WTC11 (cell line): Measurements from ENCODE around the gene PACSIN1. TPM values are rescaled to one million over a fixed set of nuclear protein-coding genes. Genes with fewer than 3 reads are reported as not detected.

Experiments
- ATAC-seq: fragments of 200-7000 bp; cut with Tn5 transposase; 2 replicates; pipeline ENCODE4 v1.10.0; 2021; ENCODE audit warnings: mild to moderate bottlenecking, moderate library complexity
- CTCF ChIA-PET: fragments of 300-600 bp; sonication (Branson Sonifier 250); formaldehyde crosslinking; loops from one replicate; lab custom pipeline; 2021; ENCODE audit warnings: antibody characterized with exemption; lab: Charles Lee
- POLR2A ChIA-PET: fragments of 350-600 bp; sonication (Branson Sonifier 250); formaldehyde crosslinking; loops from one replicate; lab custom pipeline; 2021; ENCODE audit warnings: antibody characterized with exemption; lab: Charles Lee
- DNase-seq: peaks from one replicate; pipeline ENCODE4 v3.0.0; 2021; ENCODE audit warnings: low spot score
- H3K27ac Mint-ChIP-seq: 2 replicates; pipeline ENCODE4 v1.8.0; 2021; ENCODE audit warnings: mixed read lengths
- H3K27me3 Mint-ChIP-seq: 2 replicates; pipeline ENCODE4 v1.8.0; 2021; ENCODE audit warnings: low read depth, mild to moderate bottlenecking, moderate library complexity, mixed read lengths
- H3K36me3 Mint-ChIP-seq: 2 replicates; pipeline ENCODE4 v1.8.0; 2021; ENCODE audit warnings: mixed read lengths
- H3K4me1 Mint-ChIP-seq: 2 replicates; pipeline ENCODE4 v1.8.0; 2022; ENCODE audit warnings: mixed read lengths
- H3K4me3 Mint-ChIP-seq: 2 replicates; pipeline ENCODE4 v1.8.0; 2021; ENCODE audit warnings: mild to moderate bottlenecking, moderate library complexity, mixed read lengths
- H3K9me3 Mint-ChIP-seq: 2 replicates; pipeline ENCODE4 v1.8.0; 2021; ENCODE audit warnings: mixed read lengths
- AFF4 ChIP-seq: sonication (generic); formaldehyde crosslinking; IDR thresholded peaks from 2 replicates; pipeline ENCODE4 v1.8.1; 2023; ENCODE audit warnings: mild to moderate bottlenecking, missing genetic modification reagents, borderline replicate concordance
- ATF6 ChIP-seq: sonication (generic); formaldehyde crosslinking; IDR thresholded peaks from 2 replicates; pipeline ENCODE4 v1.8.1; 2023; ENCODE audit warnings: mild to moderate bottlenecking, missing genetic modification reagents
- CTCF ChIP-seq: fragments of 200-600 bp; IDR thresholded peaks from 2 replicates; pipeline ENCODE4 v1.8.0; 2022; ENCODE audit warnings: antibody characterized with exemption
- E2F4 ChIP-seq: sonication (generic); formaldehyde crosslinking; IDR thresholded peaks from 2 replicates; pipeline ENCODE4 v1.8.1; 2022; ENCODE audit warnings: low read depth, mild to moderate bottlenecking, moderate library complexity, missing genetic modification reagents, borderline replicate concordance
- FOXP1 ChIP-seq: sonication (generic); formaldehyde crosslinking; IDR thresholded peaks from 2 replicates; pipeline ENCODE4 v1.8.0; 2022; ENCODE audit warnings: missing genetic modification reagents, mild to moderate bottlenecking, moderate library complexity, borderline replicate concordance
- KAT7 ChIP-seq: sonication (generic); formaldehyde crosslinking; IDR thresholded peaks from 2 replicates; pipeline ENCODE4 v1.8.1; 2023; ENCODE audit warnings: missing genetic modification reagents, mild to moderate bottlenecking, borderline replicate concordance
- MLX ChIP-seq: sonication (generic); formaldehyde crosslinking; IDR thresholded peaks from 2 replicates; pipeline ENCODE4 v1.8.1; 2023; ENCODE audit warnings: mild to moderate bottlenecking, missing genetic modification reagents, moderate library complexity
- NR2C2 ChIP-seq: sonication (generic); formaldehyde crosslinking; IDR thresholded peaks from 2 replicates; pipeline ENCODE4 v1.8.0; 2022; ENCODE audit warnings: mild to moderate bottlenecking, missing genetic modification reagents
- PRRX2 ChIP-seq: fragments of 250-450 bp; sonication (Bioruptor Pico); IDR thresholded peaks from 2 replicates; pipeline ENCODE4 v1.8.0; 2021; ENCODE audit warnings: mild to moderate bottlenecking
- SOX15 ChIP-seq: fragments of 250-450 bp; sonication (Bioruptor Pico); IDR thresholded peaks from 2 replicates; pipeline ENCODE4 v1.9.0; 2021; ENCODE audit warnings: mild to moderate bottlenecking
- SP1 ChIP-seq: sonication (generic); formaldehyde crosslinking; conservative IDR thresholded peaks from 2 replicates; pipeline ENCODE4 v1.8.1; 2022; ENCODE audit warnings: missing genetic modification reagents
- TP53 ChIP-seq: sonication (generic); formaldehyde crosslinking; IDR thresholded peaks from 2 replicates; pipeline ENCODE4 v1.8.1; 2023; ENCODE audit warnings: mild to moderate bottlenecking, missing genetic modification reagents
- ZMAT4 ChIP-seq: fragments of 250-450 bp; sonication (Bioruptor Pico); IDR thresholded peaks from 2 replicates; pipeline ENCODE4 v1.9.0; 2021; ENCODE audit warnings: mild to moderate bottlenecking
- ZNF138 ChIP-seq: sonication (generic); formaldehyde crosslinking; conservative IDR thresholded peaks from 2 replicates; pipeline ENCODE4 v1.8.1; 2022; ENCODE audit warnings: mild to moderate bottlenecking, moderate library complexity, missing genetic modification reagents
- ZNF263 ChIP-seq: sonication (generic); formaldehyde crosslinking; IDR thresholded peaks from 2 replicates; pipeline ENCODE4 v1.8.1; 2022; ENCODE audit warnings: low read depth, mild to moderate bottlenecking, moderate library complexity, missing genetic modification reagents
- ZNF396 ChIP-seq: fragments of 250-450 bp; sonication (Bioruptor Pico); IDR thresholded peaks from 2 replicates; pipeline ENCODE4 v1.8.0; 2021; ENCODE audit warnings: mild to moderate bottlenecking, moderate library complexity, borderline replicate concordance
- ZNF512 ChIP-seq: sonication (generic); formaldehyde crosslinking; IDR thresholded peaks from 2 replicates; pipeline ENCODE4 v1.8.1; 2022; ENCODE audit warnings: missing genetic modification reagents, borderline replicate concordance
- ZNF532 ChIP-seq: fragments of 250-450 bp; sonication (Bioruptor Pico); IDR thresholded peaks from 2 replicates; pipeline ENCODE4 v1.9.0; 2021; ENCODE audit warnings: mild to moderate bottlenecking, borderline replicate concordance
- total RNA-seq: library from RNA; stranded (reverse); gene quantifications from 3 replicates; pipeline ENCODE4 v1.2.3, GENCODE V29; 2021

Gene PACSIN1
- total RNA-seq, 1 experiment from 2014 or later = 12.6 TPM

- ATAC-seq = no peak
- Mint-ChIP-seq H3K9me3 (no peaks in the 10 kb centered on the region), H3K4me1 (peaks cover 12% of the 10 kb centered on the region), H3K36me3 (no peaks in the 10 kb centered on the region), H3K27ac (no peak overlapping the region), H3K27me3 (no peaks in the 10 kb centered on the region; the same call in 1 of the 2 replicates), H3K4me3 (no peak overlapping the region)
- DNase-seq = no peak
- CTCF ChIA-PET = interaction anchor here (1.1 to 3.2 kb wide), 6 partner anchors 11 to 95 kb away, joined by 3 to 11 read pairs (median 4); no protein-coding TSS in a partner anchor
- TF ChIP-seq ZNF396 = no peak
- POLR2A ChIA-PET = no interaction called here
These were observed 89.5 kb downstream of the PACSIN1 start for GRCh38 chr6:34555328-34555727.

- DNase-seq = no peak
- ChIA-PET POLR2A (no interaction called here), CTCF (interaction anchor here (1.1 to 3.2 kb wide), 4 partner anchors 10 to 53 kb away, joined by 3 to 11 read pairs (median 3); no protein-coding TSS in a partner anchor)
- no peak for TF ChIP-seq FOXP1 (CRISPR knock-in tag)
- no peak for TF ChIP-seq AFF4 (CRISPR knock-in tag)
- TF ChIP-seq KAT7 (CRISPR knock-in tag) = no peak
- no peak for TF ChIP-seq MLX (CRISPR knock-in tag)
- TF ChIP-seq ZMAT4 = no peak
- no peak for TF ChIP-seq SOX15
- no peak for TF ChIP-seq ZNF532 (CRISPR knock-in tag)
- no peak for TF ChIP-seq ZNF512 (CRISPR knock-in tag)
- no peak for TF ChIP-seq ZNF263 (CRISPR knock-in tag)
- TF ChIP-seq PRRX2 (CRISPR knock-in tag) = no peak
- no peak for TF ChIP-seq ZNF138 (CRISPR knock-in tag)
- no peak for TF ChIP-seq NR2C2 (CRISPR knock-in tag)
- no peak for TF ChIP-seq E2F4 (CRISPR knock-in tag)
- no peak for TF ChIP-seq ATF6 (CRISPR knock-in tag)
- TF ChIP-seq SP1 (CRISPR knock-in tag) = no peak
- TF ChIP-seq CTCF = no peak
- no peak for TF ChIP-seq ZNF396
- no peak for TF ChIP-seq TP53 (CRISPR knock-in tag)
- ATAC-seq = peak; percentile 38
- no peak within 1 kb of the TSS for H3K4me3 Mint-ChIP-seq
- peaks cover 17% of the 10 kb centered on the region for H3K4me1 Mint-ChIP-seq
- H3K27ac Mint-ChIP-seq = no peak within 1 kb of the TSS
- no peaks in the 10 kb centered on the region; the same call in 1 of the 2 replicates for H3K27me3 Mint-ChIP-seq
- no peaks in the 10 kb centered on the region for H3K9me3 Mint-ChIP-seq
- H3K36me3 Mint-ChIP-seq = no peaks in the 10 kb centered on the region
These were observed 90.2 kb downstream of the PACSIN1 start, which contains the start of gene SPDEF for GRCh38 chr6:34556031-34556471. TSS of gene SPDEF (minus strand) at chr6:34556329. CDS start at chr6:34544455, 11,874 bp downstream.
